KG1 (cell line): ENCODE data around the gene CCM2L.
A peak's percentile ranks its signal among the peaks of the same experiment; 100 is the strongest.

Source experiments
- DNase-seq: peaks from one replicate; lab custom pipeline; 2025; lab: John Stamatoyannopoulos, UW

CCM2L gene

DNA sequence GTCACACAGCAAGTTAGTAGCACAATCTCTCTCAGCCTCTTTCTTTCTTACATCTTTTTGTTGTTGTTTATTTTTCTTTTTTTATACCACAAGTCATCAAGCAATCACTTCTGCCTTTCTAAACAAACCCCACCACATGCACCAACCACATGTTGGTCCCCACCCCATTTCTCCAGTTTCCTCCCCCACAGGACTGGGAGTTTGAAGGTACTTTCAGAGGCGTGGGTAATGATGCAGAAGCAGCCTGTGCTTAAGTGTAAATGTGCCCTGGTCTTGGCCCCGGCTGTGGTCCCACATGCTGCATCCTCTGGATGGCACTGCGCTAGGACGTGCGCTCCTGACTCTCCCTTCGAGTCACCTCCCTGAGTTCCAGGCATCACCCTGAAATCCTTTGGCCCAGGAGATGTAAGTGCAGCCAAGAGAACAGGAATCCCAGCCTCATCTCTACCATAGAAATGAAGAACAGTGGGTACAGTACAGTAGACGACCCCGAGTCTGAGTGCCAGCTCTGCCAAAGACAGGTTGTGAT lies 47.5 kb downstream of the CCM2L start:
- no peak for DNase-seq

DNA sequence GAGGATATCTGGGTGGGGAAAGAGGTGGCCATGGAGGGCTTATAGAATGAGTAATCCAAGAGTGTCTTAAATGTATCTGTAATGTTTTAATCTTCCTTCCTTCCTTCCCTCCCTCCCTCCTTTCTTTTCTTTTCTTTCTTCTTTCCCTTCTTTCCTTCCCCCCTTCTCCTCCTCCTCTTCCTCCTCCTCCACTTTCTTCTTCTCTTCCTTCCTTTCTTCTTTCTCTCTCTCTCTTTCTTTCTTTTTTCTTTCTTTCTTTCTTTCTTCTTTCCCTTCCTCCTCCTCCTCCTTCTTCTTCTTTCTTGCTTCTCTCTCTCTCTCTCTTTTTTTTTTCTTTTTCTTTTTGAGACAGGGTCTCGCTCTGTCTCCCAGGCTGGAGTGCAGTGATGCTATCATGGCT lies 49.0 kb downstream of the CCM2L start:
- no peak for DNase-seq

- peak; percentile 55 for DNase-seq
Measured at GRCh38 chr20:32062776-32063170, 52.5 kb downstream of the CCM2L start.

DNA sequence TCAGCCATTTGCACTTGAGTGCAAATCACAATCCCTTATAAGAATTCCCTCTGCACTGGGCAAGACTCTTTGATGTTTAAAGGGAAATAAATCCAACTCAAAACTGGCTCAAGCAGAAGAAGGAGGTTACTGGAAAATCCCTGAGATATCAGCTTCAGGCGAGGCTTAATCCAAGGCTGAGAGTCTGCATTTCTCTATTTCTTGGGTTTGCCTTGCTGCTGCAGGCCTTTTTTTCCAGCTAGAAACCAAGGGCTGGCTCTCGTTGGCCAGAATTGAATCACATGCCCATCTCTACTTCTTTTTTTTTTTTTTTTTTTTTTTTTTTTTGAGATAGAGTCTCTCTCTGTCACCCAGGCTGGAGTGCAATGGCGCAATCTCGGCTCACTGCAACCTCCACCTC lies 53.5 kb downstream of the CCM2L start:
- DNase-seq: no peak

DNA sequence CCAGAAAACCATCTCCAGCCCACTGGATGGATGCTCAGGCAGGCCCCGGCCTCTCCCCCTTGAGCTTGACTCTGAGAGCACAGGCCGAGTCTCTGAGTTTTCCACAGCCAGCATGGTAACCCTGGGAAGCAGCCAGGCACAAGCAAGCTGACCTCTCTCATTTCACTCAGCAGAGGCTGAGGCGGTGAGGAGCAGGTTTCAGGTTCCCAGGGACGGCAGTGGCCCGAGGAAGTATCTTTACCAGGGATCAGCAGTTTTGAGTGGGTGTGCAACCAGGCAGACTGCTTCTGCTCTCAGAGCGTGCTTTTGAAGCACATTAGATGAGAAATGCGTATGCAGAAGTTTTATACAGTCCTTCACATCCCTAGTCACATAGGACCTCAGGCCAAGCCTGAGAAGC lies 54.4 kb downstream of the CCM2L start:
- no peak for DNase-seq

- no peak for DNase-seq
Measured at GRCh38 chr20:32067234-32067821, 57.1 kb downstream of the CCM2L start.

DNA sequence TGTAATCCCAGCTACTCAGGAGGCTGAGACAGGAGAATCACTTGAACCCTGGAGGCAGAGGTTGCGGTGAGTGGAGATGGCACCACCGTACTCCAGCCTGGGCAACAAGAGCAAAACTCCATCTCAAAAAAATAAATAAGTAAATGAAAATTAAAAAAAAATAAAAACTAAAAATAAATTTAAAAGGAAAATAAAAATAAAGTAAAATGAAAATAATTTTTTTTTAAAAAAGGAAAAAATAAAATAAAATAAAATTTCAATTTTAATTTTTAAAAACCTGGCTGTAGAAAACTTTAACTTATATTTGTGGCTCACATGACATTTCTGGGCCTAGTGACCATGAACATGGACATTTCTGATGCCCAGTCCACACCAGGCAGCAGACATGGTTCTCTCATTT lies 57.9 kb downstream of the CCM2L start:
- no peak for DNase-seq

- DNase-seq: no peak
Measured at GRCh38 chr20:32069711-32070110, 59.5 kb downstream of the CCM2L start.

DNA sequence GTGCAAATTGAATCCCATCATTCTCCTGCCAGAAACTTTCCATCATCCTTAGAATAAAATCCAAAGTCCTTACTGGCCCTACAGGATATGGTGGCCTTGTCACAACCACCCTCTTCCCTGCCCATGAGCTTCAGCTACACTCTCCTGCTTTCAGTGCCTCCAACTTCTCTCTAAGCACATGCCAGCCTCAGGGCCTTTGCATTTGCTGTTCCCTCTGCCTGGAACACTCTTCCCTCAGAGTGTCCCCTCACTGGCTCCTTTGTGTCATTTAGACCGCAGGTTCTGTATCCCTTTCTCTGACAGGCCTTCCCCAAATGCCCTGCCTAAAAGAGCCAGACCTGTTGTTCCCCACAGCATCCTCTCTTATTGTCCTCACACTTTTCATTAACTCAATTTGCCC lies 60.0 kb downstream of the CCM2L start:
- no peak for DNase-seq

- no peak for DNase-seq
Measured at GRCh38 chr20:32070690-32071213, 60.5 kb downstream of the CCM2L start.

DNA sequence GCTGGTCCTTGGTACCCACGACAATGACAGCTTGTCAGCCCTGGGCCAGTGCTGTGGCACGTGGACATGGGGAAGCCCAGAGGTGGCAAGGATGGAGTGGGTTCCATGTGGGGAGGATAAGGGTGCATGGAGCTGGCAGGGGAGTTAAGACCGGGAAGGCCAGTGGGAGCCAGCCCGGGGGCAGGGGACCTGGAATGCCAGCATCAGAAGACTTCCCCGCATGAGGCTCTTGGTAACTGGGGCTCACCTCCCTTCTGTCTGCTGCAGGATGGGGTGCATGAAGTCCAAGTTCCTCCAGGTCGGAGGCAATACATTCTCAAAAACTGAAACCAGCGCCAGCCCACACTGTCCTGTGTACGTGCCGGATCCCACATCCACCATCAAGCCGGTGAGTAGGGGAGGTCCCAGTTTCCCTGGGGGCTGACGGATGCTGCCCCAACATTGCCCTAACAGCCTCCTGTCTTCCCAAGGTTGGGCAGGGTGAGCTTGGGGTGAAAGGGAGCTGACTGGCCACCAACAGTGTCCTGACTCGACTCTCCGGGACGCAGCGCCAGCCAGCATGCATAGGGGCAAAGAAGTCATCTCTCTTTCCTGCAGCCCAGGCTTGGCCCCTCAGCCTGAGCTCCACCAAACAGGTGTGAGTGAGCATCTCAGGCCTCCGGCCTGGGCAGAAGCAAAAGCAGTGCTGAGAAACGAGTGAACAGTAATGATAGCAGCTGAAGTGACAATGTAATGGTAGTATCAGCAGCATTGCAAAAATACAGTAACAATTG lies 61.3 kb downstream of the CCM2L start:
- DNase-seq: no peak

GRCh38 chr20:32072168-32072750 lies 62.0 kb downstream of the CCM2L start:
- DNase-seq: no peak

DNA sequence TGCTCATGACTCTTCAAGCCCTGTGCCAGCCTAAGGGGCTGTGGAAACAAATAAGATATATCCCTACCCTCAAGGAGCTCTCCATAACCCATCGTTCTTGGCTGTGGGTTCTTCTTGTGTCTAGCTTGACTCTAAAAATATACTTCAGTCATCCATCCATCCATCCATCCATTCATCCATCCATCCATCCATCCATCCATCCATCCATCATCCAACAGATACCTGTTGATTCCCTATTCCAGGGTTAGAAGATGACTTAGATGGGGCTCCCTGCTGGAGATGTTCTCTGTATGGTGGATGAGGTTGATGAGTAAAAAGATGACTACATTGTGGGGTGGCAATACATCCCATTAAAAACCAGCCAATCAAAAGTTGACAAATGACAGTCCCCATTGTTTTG lies 65.3 kb downstream of the CCM2L start:
- DNase-seq: no peak

DNA sequence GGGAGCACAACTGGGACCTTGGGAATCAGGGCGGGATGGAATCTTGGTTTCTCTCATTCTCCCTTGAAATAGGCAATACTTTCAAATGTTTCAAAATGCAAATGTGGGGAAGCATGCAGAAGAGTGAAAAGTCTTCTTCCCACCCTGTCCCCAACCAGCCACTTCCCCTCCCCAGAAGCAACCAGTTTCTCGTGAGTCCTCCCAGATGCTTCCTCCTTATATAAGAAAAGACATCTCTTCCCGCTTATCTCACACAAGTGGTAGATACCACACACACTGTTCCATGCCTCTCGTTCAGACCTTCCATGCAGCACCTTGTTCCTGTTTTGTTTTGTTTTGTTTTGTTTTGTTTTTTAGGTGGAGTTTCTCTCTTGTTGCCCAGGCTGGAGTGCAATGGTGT lies 67.0 kb downstream of the CCM2L start:
- DNase-seq: no peak

DNA sequence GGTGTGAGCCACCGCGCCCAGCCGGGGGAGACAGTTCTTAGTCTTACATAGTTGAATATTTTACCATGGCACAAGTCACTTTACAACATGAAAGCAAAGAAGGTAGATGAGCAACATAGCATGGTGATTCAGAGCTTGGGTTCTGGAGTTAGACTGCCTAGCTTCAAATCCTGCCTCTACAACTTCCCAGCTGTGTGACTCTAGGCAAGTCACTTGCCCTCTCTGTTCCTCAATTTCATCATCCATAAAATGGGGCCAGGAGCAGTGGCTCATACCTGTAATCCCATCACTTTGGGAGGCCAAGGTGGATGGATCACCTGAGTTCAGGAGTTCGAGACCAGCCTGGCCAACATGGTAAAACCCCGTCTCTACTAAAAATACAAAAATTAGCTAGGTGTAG lies 68.1 kb downstream of the CCM2L start:
- no peak for DNase-seq

- no peak for DNase-seq
Measured at GRCh38 chr20:32078791-32079190, 68.6 kb downstream of the CCM2L start.

DNA sequence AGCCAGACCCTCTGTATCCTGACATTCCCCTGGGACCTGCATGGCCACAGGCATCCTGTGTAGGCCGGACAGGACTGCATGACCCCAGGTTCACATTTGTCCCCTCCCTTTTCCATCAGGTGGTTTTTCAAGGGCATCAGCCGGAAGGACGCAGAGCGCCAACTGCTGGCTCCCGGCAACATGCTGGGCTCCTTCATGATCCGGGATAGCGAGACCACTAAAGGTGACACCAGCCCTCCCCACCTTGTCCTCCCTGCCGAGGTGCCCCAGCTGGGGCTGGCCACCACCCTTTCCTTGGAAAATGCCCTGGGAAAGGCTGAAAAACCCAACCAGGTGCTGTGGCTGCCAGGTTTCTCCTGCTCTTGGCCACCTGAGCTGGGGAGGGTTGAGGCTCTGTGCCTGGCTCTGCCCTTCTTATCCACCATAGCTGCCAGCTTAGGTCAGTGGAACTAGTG lies 69.4 kb downstream of the CCM2L start:
- DNase-seq: no peak

DNA sequence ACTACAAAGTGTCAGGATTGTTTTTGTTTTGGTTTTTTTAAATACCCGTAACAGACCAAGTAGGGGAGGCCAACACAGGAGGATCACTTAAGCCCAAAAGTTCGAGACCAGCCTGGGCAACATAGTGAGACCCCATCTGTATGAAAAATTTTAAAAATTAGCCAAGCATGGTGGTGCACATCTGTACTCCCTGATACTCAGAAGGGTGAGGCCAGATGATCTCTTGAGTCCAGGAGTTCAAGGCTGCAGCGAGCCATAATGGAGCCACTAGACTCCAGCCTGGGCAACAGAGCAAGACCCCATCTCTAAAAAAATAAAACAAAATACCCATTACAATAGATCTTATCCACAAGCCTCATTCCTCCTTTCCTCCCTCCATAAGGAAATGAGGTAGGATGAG lies 70.5 kb downstream of the CCM2L start:
- DNase-seq: no peak
